Heart left ventricle (tissue), 16 donors: Measurements from ENCODE around the gene CHRM5. TPM values are rescaled to one million over a fixed set of nuclear protein-coding genes. Genes with fewer than 3 reads are reported as not detected.

Source experiments
- ATAC-seq, 4 donors: fragments of 200-7000 bp; cut with Tn5 transposase; one replicate each; pipeline ENCODE4 v1.9.1; 2020 to 2022; ENCODE audit warnings: moderate library complexity in 4 of 4, mild to moderate bottlenecking in 3 of 4, moderate number of reproducible peaks in 1 of 4
- DNase-seq, 5 donors: peaks; one replicate each; pipeline ENCODE4 v3.0.0-alpha.2; 2020
- H3K27ac ChIP-seq, 12 donors: fragments of 200-600 bp; sonication (generic) in 4 of 12; one replicate each; pipeline versions ENCODE4 v1.5.0 to v1.8.0; 2016 to 2022; ENCODE audit warnings: mild to moderate bottlenecking in 2 of 12
- H3K27me3 ChIP-seq, 9 donors: fragments of 200-600 bp; sonication (generic) in 2 of 9; one replicate each; pipeline versions ENCODE4 v1.5.1 to v1.8.0; 2016 to 2022; ENCODE audit warnings: mild to moderate bottlenecking in 3 of 9
- H3K36me3 ChIP-seq, 9 donors: fragments of 200-600 bp; sonication (generic) in 2 of 9; one replicate each; pipeline versions ENCODE4 v1.5.0 to v1.8.0; 2018 to 2022; ENCODE audit warnings: mild to moderate bottlenecking in 2 of 9
- H3K4me1 ChIP-seq, 12 donors: fragments of 200-600 bp; sonication (generic) in 4 of 12; one replicate each; pipeline versions ENCODE4 v1.5.0 to v1.8.0; 2016 to 2022; ENCODE audit warnings: mild to moderate bottlenecking in 3 of 12
- H3K4me3 ChIP-seq, 12 donors: fragments of 200-600 bp; sonication (generic) in 4 of 12; one replicate each; pipeline versions ENCODE4 v1.5.0 to v1.8.0; 2017 to 2022; ENCODE audit warnings: mild to moderate bottlenecking in 9 of 12, moderate library complexity in 4 of 12
- H3K9me3 ChIP-seq, 12 donors: fragments of 200-600 bp; sonication (generic) in 4 of 12; one replicate each; pipeline versions ENCODE4 v1.5.0 to v1.8.0; 2016 to 2022; ENCODE audit warnings: mild to moderate bottlenecking in 1 of 12
- CTCF ChIP-seq, 12 donors: fragments of 200-600 bp; sonication (generic) in 4 of 12; IDR thresholded peaks; one replicate each; pipeline versions ENCODE4 v1.5.0 to v1.8.0; 2018 to 2022; ENCODE audit warnings: antibody characterized with exemption in 12 of 12, mild to moderate bottlenecking in 5 of 12
- POLR2A ChIP-seq, 2 donors: fragments of 450-650 bp; IDR thresholded peaks; one replicate each; pipeline ENCODE4 v1.6.1; 2017; ENCODE audit warnings: antibody characterized with exemption in 2 of 2, mild to moderate bottlenecking in 2 of 2, moderate library complexity in 2 of 2
- WGBS, 4 donors: extraction: QIAGEN DNeasy Blood & Tissue Kit in 2 of 4; methylation state at CpG; one replicate each; pipeline versions ENCODE4 v1.1.5 to v1.1.7; 2013 to 2018; 5-methylcytosine and 5-hydroxymethylcytosine counted together
- intact Hi-C, 10 donors: fragments of 100-400 bp; cut with DNase I; formaldehyde crosslinking; loops; one replicate each; pipeline versions ENCODE4 v1.11.1 to v1.14.2; 2022
- polyA plus RNA-seq, 2 donors: library from polyadenylated mRNA; stranded (reverse); fragments of 200-250 nt; gene quantifications; one replicate each; pipeline ENCODE4 v1.2.3, GENCODE V29; 2013
- total RNA-seq, 9 donors: library from RNA; depleted of rRNA in 2 of 9; stranded (reverse); fragments of >200 nt in 2 of 9; fragmentation: NEBNext Ultra II Directional in 3 of 9; extraction: Animal tissue kit (Norgen Biotek cat#: 25700) in 3 of 9; gene quantifications; one replicate each; pipeline versions ENCODE4 v1.1.0 to v1.2.4, GENCODE V29; 2016 to 2023
- donor health status: ischemic (EF 13 %, LVEDD 7.1; RV severe dilation, severe dysfunction).
- donor health status: healthy with polysubstance abuse.
- donor health status: DM: no; HTN: yes; CAD: no.
- donor health status: DM: no; HTN: no; CAD: no.
- donor health status: ischemic (EF 25% LVEDD 6.9; RV normal size, moderate dysfunction).
- donor health status: ischemic (EF 25% LVEDD 5.7; RV mildly dilated, moderate dysfunction).
- donor health status: healthy.
- donor health status: DM: yes; HTN: yes; CAD: no.
- donor health status: ischemic (EF 35%, LVEDD 5.7; RV mildly dilated, moderate dysfunction).
- donor health status: nonischemic (EF 11% LVEDD 7.7; RV severe dilation, severe dysfunction).
- donor health status: DM: yes; HTN: yes; CAD: no.
- donor health status: PGD.
- donor health status: ischemic (EF 29% LVEDD 5.4; RV normal size, mild dysfunction).
- donor health status: nonischemic (EF 23%, LVEDD 6.1; RV moderate dilation, normal function).

CHRM5 gene
- total and polyA plus RNA-seq, 11 donors: not detected

GRCh38 chr15:34070003-34070402, 101.7 kb downstream of the CHRM5 start:
- no peaks in the 10 kb centered on the region for H3K9me3 ChIP-seq
- 72 to 76% (median 74%) methylated on average over 6 of the region's 6 CpGs for whole genome bisulfite sequencing, 4 donors
- H3K27ac ChIP-seq: no peak overlapping the region
- no peaks in the 10 kb centered on the region for H3K36me3 ChIP-seq
- DNase-seq: no peak
- H3K4me3 ChIP-seq: no peak overlapping the region
- intact Hi-C loops: no loop called here
- H3K27me3 ChIP-seq: no peaks in the 10 kb centered on the region
- H3K4me1 ChIP-seq: no peaks in the 10 kb centered on the region
- TF ChIP-seq CTCF (IDR thresholded peaks at IDR 0.05) (no peak), POLR2A (IDR thresholded peaks at IDR 0.05) (no peak)
- no peak for ATAC-seq

GRCh38 chr15:34076785-34077184, 108.5 kb downstream of the CHRM5 start:
- H3K27me3 ChIP-seq: no peaks in the 10 kb centered on the region
- H3K4me3 ChIP-seq: no peak overlapping the region
- 93 to 97% (median 95%) methylated on average over 4 of the region's 4 CpGs for WGBS, 4 donors
- ATAC-seq: no peak
- peaks cover 0 to 4% (median 0%) of the 10 kb centered on the region in 9 donors for H3K36me3 ChIP-seq
- TF ChIP-seq CTCF (IDR thresholded peaks at IDR 0.05) (no peak), POLR2A (IDR thresholded peaks at IDR 0.05) (no peak)
- H3K9me3 ChIP-seq: no peaks in the 10 kb centered on the region
- intact Hi-C loops: no loop called here
- H3K27ac ChIP-seq: no peak overlapping the region
- no peaks in the 10 kb centered on the region for H3K4me1 ChIP-seq
- no peak for DNase-seq

GRCh38 chr15:34078900-34079299, 110.6 kb downstream of the CHRM5 start:
- no peak for ATAC-seq
- Histone ChIP-seq H3K4me3 (no peak overlapping the region), H3K27me3 (no peaks in the 10 kb centered on the region), H3K9me3 (no peaks in the 10 kb centered on the region), H3K4me1 (no peaks in the 10 kb centered on the region), H3K36me3 (peaks cover 0 to 22% (median 10%) of the 10 kb centered on the region in 9 donors), H3K27ac (no peak overlapping the region)
- TF ChIP-seq CTCF (IDR thresholded peaks at IDR 0.05) (no peak), POLR2A (IDR thresholded peaks at IDR 0.05) (no peak)
- intact Hi-C loops: no loop called here
- DNase-seq: no peak
- WGBS, 4 donors: 86 to 90% (median 88%) methylated on average over 3 of the region's 3 CpGs

GRCh38 chr15:34079904-34080303, 111.6 kb downstream of the CHRM5 start:
- H3K36me3 ChIP-seq: peaks cover 0 to 30% (median 20%) of the 10 kb centered on the region in 9 donors
- H3K4me1 ChIP-seq: no peaks in the 10 kb centered on the region
- H3K27me3 ChIP-seq: no peaks in the 10 kb centered on the region
- no peak overlapping the region for H3K27ac ChIP-seq
- WGBS, 4 donors: 88 to 97% (median 91%) methylated on average over 4 of the region's 4 CpGs
- ATAC-seq: no peak
- DNase-seq: no peak
- no peaks in the 10 kb centered on the region for H3K9me3 ChIP-seq
- intact Hi-C loops: no loop called here
- H3K4me3 ChIP-seq: no peak overlapping the region
- TF ChIP-seq CTCF (IDR thresholded peaks at IDR 0.05): no peak
- TF ChIP-seq POLR2A (IDR thresholded peaks at IDR 0.05): no peak
